GM23338 (cell line): ENCODE measurements around the gene TMEM123. TPM values are rescaled to one million over a fixed set of nuclear protein-coding genes. Genes with fewer than 3 reads are reported as not detected.

Source experiments
- ATAC-seq: fragments of 200-7000 bp; cut with Tn5 transposase; 3 replicates; pipeline ENCODE4 v1.9.1; 2020
- DNase-seq: peaks from one replicate; pipeline ENCODE4 v3.0.0-alpha.2; 2015; ENCODE audit warnings: low spot score
- H2AFZ ChIP-seq: fragments of 200-600 bp; sonication (generic); 2 replicates; pipeline ENCODE4 v1.8.0; 2016; ENCODE audit warnings: antibody characterized with exemption, mild to moderate bottlenecking, moderate library complexity
- H3F3A ChIP-seq: fragments of 200-600 bp; sonication (generic); replicated peaks from 2 replicates; pipeline ENCODE4 v1.8.0; 2017; ENCODE audit warnings: antibody characterized with exemption, mixed run types, low read depth
- H3K27ac ChIP-seq: fragments of 200-600 bp; sonication (generic); 2 replicates; pipeline ENCODE4 v1.6.1; 2016; ENCODE audit warnings: low read depth
- H3K27me3 ChIP-seq: fragments of 200-600 bp; sonication (generic); 2 replicates; pipeline ENCODE4 v1.8.0; 2016; ENCODE audit warnings: mild to moderate bottlenecking, mixed run types, moderate library complexity; ENCODE audit not compliant: insufficient read depth
- H3K36me3 ChIP-seq: fragments of 200-600 bp; sonication (generic); 2 replicates; pipeline ENCODE4 v1.8.0; 2016; ENCODE audit warnings: mild to moderate bottlenecking; ENCODE audit not compliant: insufficient read depth
- H3K4me1 ChIP-seq: fragments of 200-600 bp; sonication (generic); 2 replicates; pipeline ENCODE4 v1.8.0; 2016; ENCODE audit warnings: mild to moderate bottlenecking, moderate library complexity; ENCODE audit not compliant: insufficient read depth
- H3K4me2 ChIP-seq: fragments of 200-600 bp; sonication (generic); 2 replicates; pipeline ENCODE4 v1.7.1; 2017; ENCODE audit warnings: mixed run types
- H3K4me3 ChIP-seq: fragments of 200-600 bp; sonication (generic); 2 replicates; pipeline ENCODE4 v1.6.1; 2016; ENCODE audit warnings: mixed run types
- H3K79me2 ChIP-seq: fragments of 200-600 bp; sonication (generic); replicated peaks from 2 replicates; pipeline ENCODE4 v1.8.0; 2017; ENCODE audit warnings: mild to moderate bottlenecking; ENCODE audit not compliant: insufficient read depth
- H3K9me2 ChIP-seq: fragments of 200-600 bp; sonication (generic); 2 replicates; pipeline ENCODE4 v1.8.0; 2017; ENCODE audit not compliant: insufficient read depth
- H4K20me1 ChIP-seq: fragments of 200-600 bp; sonication (generic); replicated peaks from 2 replicates; pipeline ENCODE4 v1.8.0; 2017; ENCODE audit warnings: mild to moderate bottlenecking; ENCODE audit not compliant: insufficient read depth
- H3K27ac Mint-ChIP-seq: 2 replicates; pipeline ENCODE4 v1.8.0; 2020; ENCODE audit warnings: inconsistent platforms, mild to moderate bottlenecking, moderate library complexity, mixed read lengths
- H3K27me3 Mint-ChIP-seq: 3 replicates; pipeline ENCODE4 v1.8.0; 2022; ENCODE audit warnings: low read depth, mild to moderate bottlenecking, moderate library complexity, mixed read lengths, inconsistent platforms; ENCODE audit not compliant: insufficient read depth, poor library complexity
- H3K36me3 Mint-ChIP-seq: 3 replicates; pipeline ENCODE4 v1.8.0; 2021; ENCODE audit warnings: low read depth, mild to moderate bottlenecking, inconsistent platforms, moderate library complexity, mixed read lengths
- H3K4me1 Mint-ChIP-seq: 3 replicates; pipeline ENCODE4 v1.8.0; 2020; ENCODE audit warnings: mild to moderate bottlenecking, inconsistent platforms, mixed read lengths
- H3K4me3 Mint-ChIP-seq: 3 replicates; pipeline ENCODE4 v1.8.0; 2021; ENCODE audit warnings: moderate library complexity, mild to moderate bottlenecking, inconsistent platforms, mixed read lengths
- H3K9me3 Mint-ChIP-seq: 3 replicates; pipeline ENCODE4 v1.8.0; 2020; ENCODE audit warnings: moderate library complexity, mild to moderate bottlenecking, inconsistent platforms, mixed read lengths
- CREB1 ChIP-seq: fragments of 250-450 bp; sonication (Bioruptor Pico); IDR thresholded peaks from 2 replicates; pipeline ENCODE4 v1.5.0; 2020; ENCODE audit warnings: low read depth, mild to moderate bottlenecking, moderate library complexity
- EZH2 ChIP-seq: fragments of 200-600 bp; sonication (generic); IDR thresholded peaks from one replicate; pipeline ENCODE4 v1.8.0; 2017; ENCODE audit warnings: antibody characterized with exemption, mild to moderate bottlenecking, low read depth; ENCODE audit not compliant: unreplicated experiment
- EZH2phosphoT487 ChIP-seq: fragments of 200-600 bp; sonication (generic); IDR thresholded peaks from one replicate; pipeline ENCODE4 v1.8.1; 2018; ENCODE audit warnings: antibody characterized with exemption; ENCODE audit not compliant: unreplicated experiment
- JUNB ChIP-seq: IDR thresholded peaks from one replicate; pipeline ENCODE4 v1.6.1; 2016; ENCODE audit warnings: antibody characterized with exemption; ENCODE audit not compliant: unreplicated experiment
- NANOG ChIP-seq: IDR thresholded peaks from 2 replicates; pipeline ENCODE4 v1.6.1; 2016; ENCODE audit warnings: antibody characterized with exemption, borderline replicate concordance
- POLR2AphosphoS5 ChIP-seq: IDR thresholded peaks from 2 replicates; pipeline ENCODE4 v1.6.1; 2016; ENCODE audit warnings: antibody characterized with exemption, low read depth
- STAT1 ChIP-seq: IDR thresholded peaks from one replicate; pipeline ENCODE4 v1.6.1; 2016; ENCODE audit warnings: antibody characterized with exemption; ENCODE audit not compliant: unreplicated experiment
- ZNF114 ChIP-seq: fragments of 250-450 bp; sonication (Bioruptor Pico); IDR thresholded peaks from 2 replicates; pipeline ENCODE4 v1.5.0; 2020; ENCODE audit warnings: mild to moderate bottlenecking, moderate library complexity
- ZNF331 ChIP-seq: fragments of 250-450 bp; sonication (Bioruptor Pico); IDR thresholded peaks from 2 replicates; pipeline ENCODE4 v1.5.0; 2020; ENCODE audit warnings: low read depth, mild to moderate bottlenecking, moderate library complexity
- polyA plus RNA-seq: library from polyadenylated mRNA; unstranded; fragments of >200 nt; fragmentation: Nextera tagmentation; extraction: Ambion mirVana; gene quantifications from 2 replicates; pipeline ENCODE4 v1.2.1, GENCODE V29; 2016
- total RNA-seq: library from RNA; depleted of rRNA; stranded (reverse); fragments of >200 nt; shearing (Covaris generic); gene quantifications from 2 replicates; pipeline ENCODE4 v1.2.3, GENCODE V29; 2014
- TF ChIP-seq, protein P1 (sequence below): fragments of 250-450 bp; sonication (Bioruptor Pico); IDR thresholded peaks from 2 replicates; pipeline ENCODE4 v1.5.0; 2020; ENCODE audit warnings: mild to moderate bottlenecking, moderate library complexity
- TF ChIP-seq, protein P2 (sequence below), 2 experiments: fragments of 200-600 bp in 1 of 2; sonication (generic) in 1 of 2; conservative IDR thresholded peaks; 2 replicates each; pipeline versions ENCODE4 v1.5.1 to v1.6.1; 2016 to 2017; ENCODE audit warnings: antibody characterized with exemption in 2 of 2, low read depth in 2 of 2, mild to moderate bottlenecking in 2 of 2, moderate library complexity in 1 of 2
- TF ChIP-seq, protein P3 (sequence below): IDR thresholded peaks from 2 replicates; pipeline ENCODE4 v1.6.1; 2016; ENCODE audit warnings: antibody characterized with exemption
- TF ChIP-seq, protein P4 (sequence below): IDR thresholded peaks from one replicate; pipeline ENCODE4 v1.6.1; 2018; ENCODE audit warnings: antibody characterized with exemption; ENCODE audit not compliant: unreplicated experiment

TMEM123 gene
- total and polyA plus RNA-seq, 2 experiments from 2014 or later, result 44.1 to 61.0 TPM

DNA sequence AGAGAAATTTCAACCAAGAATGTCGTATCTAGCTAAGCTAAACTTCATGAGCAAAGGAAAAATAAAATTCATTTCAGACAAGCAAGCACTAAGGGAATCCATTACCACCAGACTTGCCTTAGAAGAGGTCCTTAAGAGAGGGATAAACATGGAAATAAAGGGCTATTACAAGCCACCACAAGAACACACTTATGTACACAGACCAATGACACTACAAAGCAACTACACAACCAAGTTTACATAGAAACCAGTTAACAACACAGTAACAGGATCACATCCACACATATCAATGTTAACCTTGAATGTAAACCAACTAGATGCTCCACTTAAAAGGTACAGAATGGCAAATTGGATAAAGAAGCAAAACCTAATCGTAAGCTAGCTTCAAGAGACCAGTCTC lies 38.0 kb downstream of the TMEM123 start:
- Histone ChIP-seq H3K27me3 (no peaks in the 10 kb centered on the region), H3K79me2 (peaks cover 55% of the 10 kb centered on the region), H3K4me1 (0 out of 2 replicates have a peak, but pooled peaks cover 6% of the 10 kb centered on the region), H3F3A (no peaks in the 10 kb centered on the region), H3K36me3 (no peaks in the 10 kb centered on the region), H3K4me2 (no peak overlapping the region), H3K9me2 (no peaks in the 10 kb centered on the region), H2AFZ (no peak overlapping the region), H4K20me1 (peaks cover 3% of the 10 kb centered on the region; the same call in 1 of the 2 replicates), H3K27ac (no peak overlapping the region), H3K4me3 (no peak overlapping the region)
- TF ChIP-seq, protein P1, sequence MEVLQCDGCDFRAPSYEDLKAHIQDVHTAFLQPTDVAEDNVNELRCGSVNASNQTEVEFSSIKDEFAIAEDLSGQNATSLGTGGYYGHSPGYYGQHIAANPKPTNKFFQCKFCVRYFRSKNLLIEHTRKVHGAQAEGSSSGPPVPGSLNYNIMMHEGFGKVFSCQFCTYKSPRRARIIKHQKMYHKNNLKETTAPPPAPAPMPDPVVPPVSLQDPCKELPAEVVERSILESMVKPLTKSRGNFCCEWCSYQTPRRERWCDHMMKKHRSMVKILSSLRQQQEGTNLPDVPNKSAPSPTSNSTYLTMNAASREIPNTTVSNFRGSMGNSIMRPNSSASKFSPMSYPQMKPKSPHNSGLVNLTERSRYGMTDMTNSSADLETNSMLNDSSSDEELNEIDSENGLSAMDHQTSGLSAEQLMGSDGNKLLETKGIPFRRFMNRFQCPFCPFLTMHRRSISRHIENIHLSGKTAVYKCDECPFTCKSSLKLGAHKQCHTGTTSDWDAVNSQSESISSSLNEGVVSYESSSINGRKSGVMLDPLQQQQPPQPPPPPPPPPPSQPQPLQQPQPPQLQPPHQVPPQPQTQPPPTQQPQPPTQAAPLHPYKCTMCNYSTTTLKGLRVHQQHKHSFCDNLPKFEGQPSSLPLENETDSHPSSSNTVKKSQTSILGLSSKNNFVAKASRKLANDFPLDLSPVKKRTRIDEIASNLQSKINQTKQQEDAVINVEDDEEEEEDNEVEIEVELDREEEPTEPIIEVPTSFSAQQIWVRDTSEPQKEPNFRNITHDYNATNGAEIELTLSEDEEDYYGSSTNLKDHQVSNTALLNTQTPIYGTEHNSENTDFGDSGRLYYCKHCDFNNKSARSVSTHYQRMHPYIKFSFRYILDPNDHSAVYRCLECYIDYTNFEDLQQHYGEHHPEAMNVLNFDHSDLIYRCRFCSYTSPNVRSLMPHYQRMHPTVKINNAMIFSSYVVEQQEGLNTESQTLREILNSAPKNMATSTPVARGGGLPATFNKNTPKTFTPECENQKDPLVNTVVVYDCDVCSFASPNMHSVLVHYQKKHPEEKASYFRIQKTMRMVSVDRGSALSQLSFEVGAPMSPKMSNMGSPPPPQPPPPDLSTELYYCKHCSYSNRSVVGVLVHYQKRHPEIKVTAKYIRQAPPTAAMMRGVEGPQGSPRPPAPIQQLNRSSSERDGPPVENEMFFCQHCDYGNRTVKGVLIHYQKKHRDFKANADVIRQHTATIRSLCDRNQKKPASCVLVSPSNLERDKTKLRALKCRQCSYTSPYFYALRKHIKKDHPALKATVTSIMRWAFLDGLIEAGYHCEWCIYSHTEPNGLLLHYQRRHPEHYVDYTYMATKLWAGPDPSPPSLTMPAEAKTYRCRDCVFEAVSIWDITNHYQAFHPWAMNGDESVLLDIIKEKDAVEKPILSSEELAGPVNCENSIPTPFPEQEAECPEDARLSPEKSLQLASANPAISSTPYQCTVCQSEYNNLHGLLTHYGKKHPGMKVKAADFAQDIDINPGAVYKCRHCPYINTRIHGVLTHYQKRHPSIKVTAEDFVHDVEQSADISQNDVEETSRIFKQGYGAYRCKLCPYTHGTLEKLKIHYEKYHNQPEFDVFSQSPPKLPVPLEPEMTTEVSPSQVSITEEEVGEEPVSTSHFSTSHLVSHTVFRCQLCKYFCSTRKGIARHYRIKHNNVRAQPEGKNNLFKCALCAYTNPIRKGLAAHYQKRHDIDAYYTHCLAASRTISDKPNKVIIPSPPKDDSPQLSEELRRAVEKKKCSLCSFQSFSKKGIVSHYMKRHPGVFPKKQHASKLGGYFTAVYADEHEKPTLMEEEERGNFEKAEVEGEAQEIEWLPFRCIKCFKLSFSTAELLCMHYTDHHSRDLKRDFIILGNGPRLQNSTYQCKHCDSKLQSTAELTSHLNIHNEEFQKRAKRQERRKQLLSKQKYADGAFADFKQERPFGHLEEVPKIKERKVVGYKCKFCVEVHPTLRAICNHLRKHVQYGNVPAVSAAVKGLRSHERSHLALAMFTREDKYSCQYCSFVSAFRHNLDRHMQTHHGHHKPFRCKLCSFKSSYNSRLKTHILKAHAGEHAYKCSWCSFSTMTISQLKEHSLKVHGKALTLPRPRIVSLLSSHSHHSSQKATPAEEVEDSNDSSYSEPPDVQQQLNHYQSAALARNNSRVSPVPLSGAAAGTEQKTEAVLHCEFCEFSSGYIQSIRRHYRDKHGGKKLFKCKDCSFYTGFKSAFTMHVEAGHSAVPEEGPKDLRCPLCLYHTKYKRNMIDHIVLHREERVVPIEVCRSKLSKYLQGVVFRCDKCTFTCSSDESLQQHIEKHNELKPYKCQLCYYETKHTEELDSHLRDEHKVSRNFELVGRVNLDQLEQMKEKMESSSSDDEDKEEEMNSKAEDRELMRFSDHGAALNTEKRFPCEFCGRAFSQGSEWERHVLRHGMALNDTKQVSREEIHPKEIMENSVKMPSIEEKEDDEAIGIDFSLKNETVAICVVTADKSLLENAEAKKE, result no peak
- TF ChIP-seq ZNF331 (CRISPR knock-in tag) (no peak), EZH2phosphoT487 (no peak), ZNF114 (CRISPR knock-in tag) (no peak), JUNB (no peak), NANOG (no peak), CREB1 (CRISPR knock-in tag) (no peak), STAT1 (no peak), EZH2 (no peak), POLR2AphosphoS5 (no peak)
- TF ChIP-seq, protein P2, sequence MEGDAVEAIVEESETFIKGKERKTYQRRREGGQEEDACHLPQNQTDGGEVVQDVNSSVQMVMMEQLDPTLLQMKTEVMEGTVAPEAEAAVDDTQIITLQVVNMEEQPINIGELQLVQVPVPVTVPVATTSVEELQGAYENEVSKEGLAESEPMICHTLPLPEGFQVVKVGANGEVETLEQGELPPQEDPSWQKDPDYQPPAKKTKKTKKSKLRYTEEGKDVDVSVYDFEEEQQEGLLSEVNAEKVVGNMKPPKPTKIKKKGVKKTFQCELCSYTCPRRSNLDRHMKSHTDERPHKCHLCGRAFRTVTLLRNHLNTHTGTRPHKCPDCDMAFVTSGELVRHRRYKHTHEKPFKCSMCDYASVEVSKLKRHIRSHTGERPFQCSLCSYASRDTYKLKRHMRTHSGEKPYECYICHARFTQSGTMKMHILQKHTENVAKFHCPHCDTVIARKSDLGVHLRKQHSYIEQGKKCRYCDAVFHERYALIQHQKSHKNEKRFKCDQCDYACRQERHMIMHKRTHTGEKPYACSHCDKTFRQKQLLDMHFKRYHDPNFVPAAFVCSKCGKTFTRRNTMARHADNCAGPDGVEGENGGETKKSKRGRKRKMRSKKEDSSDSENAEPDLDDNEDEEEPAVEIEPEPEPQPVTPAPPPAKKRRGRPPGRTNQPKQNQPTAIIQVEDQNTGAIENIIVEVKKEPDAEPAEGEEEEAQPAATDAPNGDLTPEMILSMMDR (conservative IDR thresholded peaks at IDR 0.05; ENCODE audit: low read depth in 2 of 2), result no peak
- TF ChIP-seq, protein P3, sequence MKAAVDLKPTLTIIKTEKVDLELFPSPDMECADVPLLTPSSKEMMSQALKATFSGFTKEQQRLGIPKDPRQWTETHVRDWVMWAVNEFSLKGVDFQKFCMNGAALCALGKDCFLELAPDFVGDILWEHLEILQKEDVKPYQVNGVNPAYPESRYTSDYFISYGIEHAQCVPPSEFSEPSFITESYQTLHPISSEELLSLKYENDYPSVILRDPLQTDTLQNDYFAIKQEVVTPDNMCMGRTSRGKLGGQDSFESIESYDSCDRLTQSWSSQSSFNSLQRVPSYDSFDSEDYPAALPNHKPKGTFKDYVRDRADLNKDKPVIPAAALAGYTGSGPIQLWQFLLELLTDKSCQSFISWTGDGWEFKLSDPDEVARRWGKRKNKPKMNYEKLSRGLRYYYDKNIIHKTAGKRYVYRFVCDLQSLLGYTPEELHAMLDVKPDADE, result no peak
- TF ChIP-seq, protein P4, sequence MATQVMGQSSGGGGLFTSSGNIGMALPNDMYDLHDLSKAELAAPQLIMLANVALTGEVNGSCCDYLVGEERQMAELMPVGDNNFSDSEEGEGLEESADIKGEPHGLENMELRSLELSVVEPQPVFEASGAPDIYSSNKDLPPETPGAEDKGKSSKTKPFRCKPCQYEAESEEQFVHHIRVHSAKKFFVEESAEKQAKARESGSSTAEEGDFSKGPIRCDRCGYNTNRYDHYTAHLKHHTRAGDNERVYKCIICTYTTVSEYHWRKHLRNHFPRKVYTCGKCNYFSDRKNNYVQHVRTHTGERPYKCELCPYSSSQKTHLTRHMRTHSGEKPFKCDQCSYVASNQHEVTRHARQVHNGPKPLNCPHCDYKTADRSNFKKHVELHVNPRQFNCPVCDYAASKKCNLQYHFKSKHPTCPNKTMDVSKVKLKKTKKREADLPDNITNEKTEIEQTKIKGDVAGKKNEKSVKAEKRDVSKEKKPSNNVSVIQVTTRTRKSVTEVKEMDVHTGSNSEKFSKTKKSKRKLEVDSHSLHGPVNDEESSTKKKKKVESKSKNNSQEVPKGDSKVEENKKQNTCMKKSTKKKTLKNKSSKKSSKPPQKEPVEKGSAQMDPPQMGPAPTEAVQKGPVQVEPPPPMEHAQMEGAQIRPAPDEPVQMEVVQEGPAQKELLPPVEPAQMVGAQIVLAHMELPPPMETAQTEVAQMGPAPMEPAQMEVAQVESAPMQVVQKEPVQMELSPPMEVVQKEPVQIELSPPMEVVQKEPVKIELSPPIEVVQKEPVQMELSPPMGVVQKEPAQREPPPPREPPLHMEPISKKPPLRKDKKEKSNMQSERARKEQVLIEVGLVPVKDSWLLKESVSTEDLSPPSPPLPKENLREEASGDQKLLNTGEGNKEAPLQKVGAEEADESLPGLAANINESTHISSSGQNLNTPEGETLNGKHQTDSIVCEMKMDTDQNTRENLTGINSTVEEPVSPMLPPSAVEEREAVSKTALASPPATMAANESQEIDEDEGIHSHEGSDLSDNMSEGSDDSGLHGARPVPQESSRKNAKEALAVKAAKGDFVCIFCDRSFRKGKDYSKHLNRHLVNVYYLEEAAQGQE, result no peak
- no peaks in the 10 kb centered on the region; the same call in 2 of the 3 replicates for H3K4me1 Mint-ChIP-seq
- peaks cover 14% of the 10 kb centered on the region; the same call in 2 of the 3 replicates for H3K9me3 Mint-ChIP-seq
- DNase-seq (no peak), ATAC-seq (no peak)
- H3K4me3 Mint-ChIP-seq, result no peak overlapping the region
- peaks cover 28% of the 10 kb centered on the region for H3K36me3 Mint-ChIP-seq
- no peaks in the 10 kb centered on the region for H3K27me3 Mint-ChIP-seq
- no peak overlapping the region for H3K27ac Mint-ChIP-seq
